GM18505 (cell line): ENCODE results near the gene SLC24A1.

Experiments
- ATAC-seq: cut with Tn5 transposase; IDR thresholded peaks from one replicate; pipeline ENCODE4 v1.9.1; 2021; ENCODE audit not compliant: unreplicated experiment
- POLR2A ChIP-seq: IDR thresholded peaks from 4 replicates; pipeline ENCODE4 v1.6.1; 2011; ENCODE audit warnings: borderline replicate concordance; ENCODE audit not compliant: insufficient read depth, insufficient read length; ENCODE audit errors: extremely low read depth

SLC24A1 gene

DNA sequence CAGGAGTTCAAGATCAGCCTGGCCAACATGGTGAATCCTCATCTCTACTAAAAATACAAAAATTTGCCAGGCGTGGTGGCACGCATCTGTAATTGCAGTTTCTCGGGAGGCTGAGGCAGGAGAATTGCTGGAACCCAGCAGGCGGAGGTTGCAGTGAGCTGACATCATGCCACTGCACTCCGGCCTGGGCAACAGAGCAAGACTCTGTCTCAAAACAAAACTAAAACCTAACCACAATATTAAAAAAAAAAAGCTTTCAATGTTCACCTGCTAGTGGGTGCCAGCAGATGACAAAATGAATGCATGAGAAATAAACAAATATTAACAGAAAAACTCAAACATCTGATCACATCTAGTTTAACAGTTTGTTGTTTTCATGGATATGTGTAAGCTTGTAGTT is 9.0 kb downstream of the SLC24A1 start:
- ATAC-seq = no peak

DNA sequence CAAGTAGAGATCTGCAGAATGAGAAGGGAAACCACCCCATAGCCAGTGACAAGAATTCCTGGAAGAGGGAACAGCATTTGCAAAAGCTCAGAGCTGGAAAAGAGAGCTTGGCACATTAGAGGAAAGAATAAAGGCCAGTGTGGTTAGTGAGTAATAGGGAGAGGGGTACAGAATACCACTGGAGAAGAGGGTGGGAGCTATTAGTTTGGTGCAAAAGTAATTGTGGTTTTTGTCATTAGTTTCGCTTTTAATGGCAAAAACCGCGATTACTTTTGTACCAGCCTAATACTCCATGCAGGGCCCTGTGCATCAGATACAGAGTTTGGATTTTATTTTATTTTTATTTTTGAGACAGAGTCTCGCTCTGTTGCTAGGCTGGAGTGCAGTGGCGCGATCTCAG is 9.8 kb downstream of the SLC24A1 start:
- TF ChIP-seq POLR2A = no peak
- no peak for ATAC-seq

More for the DNA sequence above, 9.0 kb downstream of the SLC24A1 start:
- TF ChIP-seq POLR2A = no peak

DNA sequence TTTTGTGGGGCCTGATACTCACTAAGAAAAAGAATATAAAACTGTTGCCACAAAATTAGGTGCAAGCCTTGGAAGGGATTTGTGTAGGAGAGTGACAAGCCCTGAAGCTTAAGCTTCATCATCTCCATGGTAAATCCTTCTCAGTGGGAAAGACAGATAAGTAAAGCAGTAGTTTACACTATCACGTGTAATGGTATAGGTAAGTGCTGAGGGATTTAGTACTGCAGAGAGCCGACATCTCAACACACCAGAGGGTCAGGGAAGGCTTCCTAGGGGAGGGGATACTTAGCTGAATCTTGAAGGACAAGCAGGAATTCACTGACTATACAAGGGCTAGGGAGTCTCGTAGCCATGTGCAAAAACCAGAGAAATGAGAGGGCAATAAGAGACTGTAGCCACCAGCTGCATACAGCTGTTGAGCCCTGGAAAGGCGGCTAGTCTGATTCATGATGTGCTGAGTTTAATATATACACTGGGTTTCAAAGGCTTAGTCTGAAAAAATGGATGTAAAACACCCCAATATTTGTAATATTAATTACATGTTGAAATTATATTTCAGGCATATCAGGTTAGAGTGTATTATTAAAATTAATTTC is 11.1 kb downstream of the SLC24A1 start:
- TF ChIP-seq POLR2A = no peak
- no peak for ATAC-seq

DNA sequence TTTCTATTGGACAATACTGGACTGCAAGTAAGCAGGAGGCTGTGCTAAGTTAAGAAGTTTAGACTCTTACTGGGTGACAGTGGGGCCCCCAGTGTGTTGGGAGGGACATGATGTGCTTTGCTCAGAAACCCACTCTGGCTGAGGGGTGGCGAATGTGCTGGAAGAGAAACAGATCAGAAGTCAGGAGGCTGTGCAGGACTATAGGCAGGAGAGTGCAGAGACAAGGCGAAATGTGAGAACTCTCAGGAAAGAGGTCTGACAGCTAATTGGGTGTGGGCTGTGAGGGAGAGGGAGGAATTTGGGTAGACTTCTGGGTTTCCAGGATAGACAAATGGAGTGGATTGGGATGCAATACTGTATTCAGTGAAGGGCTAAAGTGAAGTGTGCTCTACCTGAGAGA is 12.0 kb downstream of the SLC24A1 start:
- TF ChIP-seq POLR2A = no peak
- ATAC-seq = no peak

DNA sequence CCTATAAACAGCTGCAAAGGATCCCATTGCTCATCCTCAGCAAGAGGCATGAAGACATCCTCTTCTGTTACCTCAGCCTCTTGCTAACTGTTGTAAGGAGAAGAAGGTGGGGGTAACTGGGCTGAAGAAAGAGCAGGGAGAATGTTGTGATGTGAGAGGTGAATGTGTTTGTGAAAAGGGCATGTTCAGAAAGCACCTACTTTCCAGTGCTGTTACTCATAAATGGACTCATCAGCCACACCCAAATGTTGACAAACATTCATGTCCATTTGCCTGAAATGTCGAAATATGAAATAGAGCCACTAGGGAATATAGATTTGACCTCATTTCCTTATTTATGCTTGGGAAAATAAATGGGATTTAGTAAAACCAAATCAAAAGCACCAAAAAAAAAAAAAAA is 12.6 kb downstream of the SLC24A1 start:
- ATAC-seq = no peak
- TF ChIP-seq POLR2A = no peak

DNA sequence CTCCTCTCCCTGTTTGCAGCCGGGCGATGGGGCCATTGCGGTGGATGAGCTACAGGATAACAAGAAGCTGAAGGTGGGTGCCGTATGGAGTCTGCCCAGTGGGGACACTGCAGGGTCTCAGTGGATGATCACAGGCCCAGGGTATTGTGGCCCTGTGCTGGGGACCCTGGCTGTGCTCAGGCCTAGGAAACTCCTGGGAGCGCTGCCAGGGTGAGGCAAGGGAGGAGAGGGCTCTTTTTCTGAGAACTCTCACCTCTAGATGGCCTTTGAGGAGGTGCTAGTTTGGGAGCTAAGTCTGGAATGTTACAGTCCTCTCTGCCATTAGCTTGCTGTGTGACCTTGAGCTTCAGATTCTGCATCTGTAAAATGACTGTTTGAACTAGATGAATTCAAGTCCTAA is 16.4 kb downstream of the SLC24A1 start:
- ATAC-seq = no peak
- no peak for TF ChIP-seq POLR2A

DNA sequence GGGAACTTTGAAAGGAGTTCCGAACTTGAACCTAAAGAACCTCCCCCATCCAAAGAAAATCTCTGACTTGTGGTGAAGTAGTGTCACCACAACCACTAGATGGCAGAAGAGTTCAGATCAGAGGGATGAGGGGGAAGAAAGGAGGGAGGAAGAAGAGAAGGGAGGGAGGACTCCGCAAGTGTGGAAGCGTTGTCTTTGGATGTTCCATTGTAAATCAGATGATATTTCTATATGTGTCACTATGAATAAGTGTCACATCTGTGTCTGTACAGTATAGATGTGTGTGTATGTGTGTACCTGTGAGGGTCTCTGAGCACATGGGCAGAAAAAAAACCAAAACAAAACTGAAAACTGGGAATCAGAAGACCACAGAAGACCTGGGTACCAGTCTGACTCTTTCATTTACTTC is 16.9 kb downstream of the SLC24A1 start:
- TF ChIP-seq POLR2A = no peak
- ATAC-seq = no peak

DNA sequence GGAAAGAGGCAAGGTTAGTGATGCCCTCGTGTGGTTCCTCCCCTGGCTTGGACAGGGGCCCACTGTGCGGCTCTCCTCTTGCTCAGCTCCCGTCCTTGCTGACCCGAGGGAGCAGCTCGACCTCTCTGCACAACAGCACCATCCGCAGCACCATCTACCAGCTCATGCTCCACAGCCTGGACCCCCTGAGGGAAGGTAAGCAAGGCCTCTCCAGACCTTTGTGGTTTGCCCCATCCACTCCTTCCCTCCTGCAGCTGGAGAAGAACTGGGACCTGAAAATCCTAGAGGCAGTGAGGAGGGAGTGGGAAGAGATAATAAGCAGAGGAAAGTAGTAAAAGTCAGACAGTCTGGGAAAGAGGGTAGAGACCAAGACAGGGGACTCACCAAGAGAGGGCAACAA is 17.8 kb downstream of the SLC24A1 start:
- no peak for TF ChIP-seq POLR2A
- ATAC-seq = no peak

DNA sequence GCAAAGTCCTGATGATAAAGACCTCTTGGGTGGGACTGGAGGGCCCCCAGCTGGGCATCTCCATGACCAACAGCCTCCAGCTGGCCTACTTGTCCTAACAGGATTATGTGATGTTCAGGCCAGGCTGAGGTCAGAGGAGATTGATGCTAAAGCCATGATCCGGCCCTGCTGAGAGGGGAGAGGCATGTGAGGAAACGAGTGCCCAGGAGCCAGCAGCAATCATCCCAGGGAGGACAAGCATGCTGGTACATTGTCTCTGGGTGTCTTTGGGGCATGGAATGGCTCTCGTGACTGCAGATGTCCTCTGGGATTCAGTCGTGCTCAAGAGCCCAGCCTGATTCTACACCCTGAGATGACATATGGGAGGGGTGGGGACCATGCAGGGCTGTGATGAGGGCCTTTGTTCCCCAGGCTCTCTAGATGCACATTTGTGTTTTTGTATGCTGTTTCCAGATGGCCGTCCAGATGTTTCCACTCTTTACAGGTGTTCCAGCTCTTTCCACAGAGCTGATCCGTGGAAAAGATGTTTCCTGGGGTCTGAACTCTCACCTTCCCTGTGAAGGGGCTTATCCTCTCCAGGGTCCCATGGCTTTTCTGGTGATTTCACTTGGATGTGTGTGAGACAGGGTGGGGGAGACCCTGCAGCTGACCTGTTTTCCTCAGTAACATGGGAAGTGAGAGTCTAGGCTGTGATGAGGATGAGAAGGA is 20.2 kb downstream of the SLC24A1 start:
- ATAC-seq = no peak
- TF ChIP-seq POLR2A = peak; percentile 8

DNA sequence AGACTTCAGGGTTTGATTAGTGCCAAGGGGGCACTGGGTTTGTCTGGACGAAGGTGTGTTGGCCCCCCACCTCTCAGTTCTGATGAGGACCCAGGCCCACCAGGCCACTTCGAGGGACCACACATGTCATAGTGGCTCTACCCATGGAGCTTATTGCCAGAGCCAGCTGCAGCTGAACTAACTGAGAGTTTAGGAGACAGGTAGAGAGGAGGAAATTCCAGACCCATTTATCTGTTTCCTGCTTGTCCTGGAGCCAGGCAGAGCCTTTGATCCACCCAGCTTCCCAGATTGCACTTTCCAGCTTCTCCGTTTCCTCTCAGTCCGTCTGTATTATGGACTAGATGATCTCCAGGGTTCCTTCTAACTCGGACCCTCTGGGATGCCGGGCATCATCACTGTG is 20.9 kb downstream of the SLC24A1 start:
- ATAC-seq = no peak
- TF ChIP-seq POLR2A = no peak

DNA sequence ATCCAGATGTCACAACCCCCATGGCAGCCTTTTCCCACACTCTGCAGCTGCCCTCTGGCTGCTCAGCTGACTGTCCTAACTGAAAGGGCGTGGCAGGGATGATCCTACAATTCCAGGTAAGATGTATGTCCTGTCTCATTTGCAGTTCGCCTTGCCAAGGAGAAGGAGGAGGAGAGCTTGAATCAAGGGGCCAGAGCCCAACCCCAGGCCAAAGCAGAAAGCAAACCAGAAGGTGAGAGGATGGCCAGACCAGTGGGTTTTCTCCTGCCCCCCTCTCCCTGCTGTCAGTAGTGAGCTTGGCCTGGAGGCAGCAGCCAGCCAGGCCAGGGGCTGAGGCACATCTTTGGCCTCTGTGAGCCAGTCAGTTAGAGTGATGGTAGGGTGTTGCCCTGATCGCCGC is 22.5 kb downstream of the SLC24A1 start:
- no peak for TF ChIP-seq POLR2A
- ATAC-seq = no peak

DNA sequence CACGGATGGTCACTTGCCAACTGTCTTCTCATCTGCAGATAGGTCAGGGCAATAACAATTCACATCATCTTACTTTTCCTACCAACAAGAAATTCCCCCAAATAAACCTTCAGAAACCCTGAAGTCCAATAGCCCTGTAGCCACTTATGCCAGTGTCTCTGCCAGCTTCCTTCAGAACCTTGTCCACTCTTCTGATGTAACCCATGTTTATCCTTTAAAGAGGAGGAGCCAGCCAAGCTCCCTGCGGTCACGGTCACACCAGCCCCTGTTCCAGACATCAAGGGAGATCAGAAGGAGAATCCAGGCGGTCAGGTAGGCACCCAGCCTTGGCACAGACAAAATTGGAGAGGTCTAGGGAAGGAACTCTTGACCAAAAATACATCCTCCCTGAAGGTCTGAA is 23.7 kb downstream of the SLC24A1 start:
- ATAC-seq = no peak
- no peak for TF ChIP-seq POLR2A

DNA sequence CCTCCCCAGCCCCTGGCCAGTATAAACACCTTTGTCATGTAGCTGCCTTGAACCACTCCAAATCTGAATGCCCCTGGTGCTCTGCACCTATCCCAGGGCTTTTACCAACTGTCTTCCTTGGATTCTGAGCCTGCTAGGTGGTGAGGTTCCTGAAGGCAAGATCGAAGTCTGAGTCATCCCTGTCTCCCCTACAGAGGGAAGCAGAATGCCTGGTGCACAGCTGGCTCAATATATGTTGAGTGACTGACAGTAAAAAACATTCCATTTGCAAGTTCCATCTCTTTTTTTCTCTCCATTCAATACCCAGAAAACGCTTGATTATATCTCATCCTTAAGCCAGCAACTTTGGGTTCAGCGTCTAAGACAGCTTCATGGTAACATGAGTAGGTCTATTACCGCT is 24.7 kb downstream of the SLC24A1 start:
- no peak for TF ChIP-seq POLR2A

DNA sequence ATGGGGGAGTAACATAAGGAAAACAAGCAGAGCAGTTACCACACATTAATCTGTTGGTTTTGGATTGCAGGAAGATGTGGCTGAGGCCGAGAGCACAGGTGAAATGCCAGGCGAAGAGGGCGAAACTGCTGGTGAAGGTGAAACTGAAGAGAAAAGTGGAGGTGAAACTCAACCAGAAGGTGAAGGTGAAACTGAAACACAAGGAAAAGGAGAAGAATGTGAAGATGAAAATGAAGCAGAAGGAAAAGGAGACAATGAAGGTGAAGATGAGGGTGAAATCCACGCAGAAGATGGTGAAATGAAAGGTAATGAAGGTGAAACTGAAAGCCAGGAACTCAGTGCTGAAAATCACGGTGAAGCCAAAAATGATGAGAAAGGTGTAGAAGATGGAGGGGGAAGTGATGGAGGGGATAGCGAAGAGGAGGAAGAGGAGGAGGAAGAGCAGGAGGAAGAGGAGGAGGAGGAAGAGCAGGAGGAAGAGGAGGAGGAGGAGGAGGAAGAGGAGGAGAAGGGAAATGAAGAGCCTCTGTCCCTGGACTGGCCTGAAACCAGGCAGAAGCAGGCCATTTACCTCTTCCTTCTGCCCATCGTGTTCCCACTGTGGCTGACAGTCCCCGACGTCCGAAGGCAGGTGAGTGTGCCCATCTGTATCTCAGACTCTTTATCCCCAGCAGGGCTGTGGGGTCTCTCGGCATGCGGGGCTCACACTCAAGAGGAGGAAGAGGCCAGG is 28.7 kb downstream of the SLC24A1 start:
- ATAC-seq = no peak
- TF ChIP-seq POLR2A = no peak

More for the DNA sequence above, 24.7 kb downstream of the SLC24A1 start:
- no peak for ATAC-seq

DNA sequence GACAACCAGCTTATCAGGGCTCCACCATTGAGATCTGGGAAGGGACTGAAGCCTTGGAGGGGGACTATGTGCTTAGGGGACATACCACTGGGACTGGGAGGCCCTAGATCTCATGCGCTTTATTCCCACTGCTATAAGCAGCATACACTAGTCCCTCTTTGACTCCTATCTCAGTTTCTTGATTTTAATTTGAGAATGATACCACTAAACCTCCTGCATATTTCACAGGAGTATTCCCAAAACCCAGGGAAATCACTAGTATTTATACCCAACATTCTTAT is 29.2 kb downstream of the SLC24A1 start:
- no peak for TF ChIP-seq POLR2A
- ATAC-seq = no peak
